ENCODE results near the gene ANK2. TPM values are rescaled to one million over a fixed set of nuclear protein-coding genes. Genes with fewer than 3 reads are reported as not detected.

Gene ANK2
- total RNA-seq, 4 donors from 2014 or later = 25.9 to 64.4 (median 55.4) TPM

- no peaks in the 10 kb centered on the region for H3K36me3 ChIP-seq
- intact Hi-C loops (cut with DNase I) = no loop called here
- TF ChIP-seq, protein P1, sequence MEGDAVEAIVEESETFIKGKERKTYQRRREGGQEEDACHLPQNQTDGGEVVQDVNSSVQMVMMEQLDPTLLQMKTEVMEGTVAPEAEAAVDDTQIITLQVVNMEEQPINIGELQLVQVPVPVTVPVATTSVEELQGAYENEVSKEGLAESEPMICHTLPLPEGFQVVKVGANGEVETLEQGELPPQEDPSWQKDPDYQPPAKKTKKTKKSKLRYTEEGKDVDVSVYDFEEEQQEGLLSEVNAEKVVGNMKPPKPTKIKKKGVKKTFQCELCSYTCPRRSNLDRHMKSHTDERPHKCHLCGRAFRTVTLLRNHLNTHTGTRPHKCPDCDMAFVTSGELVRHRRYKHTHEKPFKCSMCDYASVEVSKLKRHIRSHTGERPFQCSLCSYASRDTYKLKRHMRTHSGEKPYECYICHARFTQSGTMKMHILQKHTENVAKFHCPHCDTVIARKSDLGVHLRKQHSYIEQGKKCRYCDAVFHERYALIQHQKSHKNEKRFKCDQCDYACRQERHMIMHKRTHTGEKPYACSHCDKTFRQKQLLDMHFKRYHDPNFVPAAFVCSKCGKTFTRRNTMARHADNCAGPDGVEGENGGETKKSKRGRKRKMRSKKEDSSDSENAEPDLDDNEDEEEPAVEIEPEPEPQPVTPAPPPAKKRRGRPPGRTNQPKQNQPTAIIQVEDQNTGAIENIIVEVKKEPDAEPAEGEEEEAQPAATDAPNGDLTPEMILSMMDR (IDR thresholded peaks at IDR 0.05) = no peak
- TF ChIP-seq POLR2A (IDR thresholded peaks at IDR 0.05) = no peak
- 59 to 66% methylated on average over 5 of the region's 5 CpGs for WGBS, 2 donors
- no peaks in the 10 kb centered on the region for H3K27me3 ChIP-seq
- no peak for DNase-seq
- H3K4me1 ChIP-seq = no peaks in the 10 kb centered on the region
- no peak overlapping the region for H3K4me3 ChIP-seq (replicated peaks in 1 of 3)
- no peak overlapping the region for H3K27ac ChIP-seq
- no peaks in the 10 kb centered on the region for H3K9me3 ChIP-seq
These were observed 273.3 kb downstream of the ANK2 start for GRCh38 chr4:113322736-113323135.

- intact Hi-C loops (cut with DNase I) = no loop called here
- no peaks in the 10 kb centered on the region for H3K9me3 ChIP-seq
- no peak overlapping the region for H3K27ac ChIP-seq
- TF ChIP-seq POLR2A (IDR thresholded peaks at IDR 0.05) = no peak
- TF ChIP-seq, protein P1 (IDR thresholded peaks at IDR 0.05) = no peak
- WGBS, 2 donors = 92 to 93% methylated on average over 5 of the region's 5 CpGs
- H3K4me1 ChIP-seq = no peaks in the 10 kb centered on the region
- H3K4me3 ChIP-seq (replicated peaks in 1 of 3) = no peak overlapping the region
- no peak for DNase-seq
- no peaks in the 10 kb centered on the region for H3K27me3 ChIP-seq
- H3K36me3 ChIP-seq = no peaks in the 10 kb centered on the region
These were observed 276.6 kb downstream of the ANK2 start for GRCh38 chr4:113325876-113326615.

GRCh38 chr4:113327494-113327893, 278.0 kb downstream of the ANK2 start:
- no peak for DNase-seq
- H3K4me1 ChIP-seq = peaks cover 0 to 4% of the 10 kb centered on the region in 2 donors
- H3K27ac ChIP-seq = no peak overlapping the region
- H3K36me3 ChIP-seq = no peaks in the 10 kb centered on the region
- H3K27me3 ChIP-seq = no peaks in the 10 kb centered on the region
- no peak for TF ChIP-seq POLR2A (IDR thresholded peaks at IDR 0.05)
- TF ChIP-seq, protein P1 (IDR thresholded peaks at IDR 0.05) = no peak
- H3K9me3 ChIP-seq = no peaks in the 10 kb centered on the region
- intact Hi-C loops (cut with DNase I) = no loop called here
- no peak overlapping the region for H3K4me3 ChIP-seq (replicated peaks in 1 of 3)
- WGBS, 2 donors = 94 to 96% methylated on average over 4 of the region's 4 CpGs

GRCh38 chr4:113328514-113328913, 279.1 kb downstream of the ANK2 start:
- intact Hi-C loops (cut with DNase I) = no loop called here
- no peak overlapping the region for H3K4me3 ChIP-seq (replicated peaks in 1 of 3)
- H3K9me3 ChIP-seq = no peaks in the 10 kb centered on the region
- H3K36me3 ChIP-seq = no peaks in the 10 kb centered on the region
- H3K27ac ChIP-seq = no peak overlapping the region
- no peak for DNase-seq
- H3K27me3 ChIP-seq = no peaks in the 10 kb centered on the region
- TF ChIP-seq, protein P1 (IDR thresholded peaks at IDR 0.05) = peak in 4 of 6 experiments; percentile 14 to 35 (median 22)
- TF ChIP-seq POLR2A (IDR thresholded peaks at IDR 0.05) = no peak
- H3K4me1 ChIP-seq = peaks cover 0 to 4% of the 10 kb centered on the region in 2 donors
- 96 to 98% methylated on average over 3 of the region's 3 CpGs for WGBS, 2 donors

GRCh38 chr4:113330200-113330599, 280.7 kb downstream of the ANK2 start:
- 96% methylated on average over 12 of the region's 12 CpGs for WGBS, 2 donors
- H3K9me3 ChIP-seq = no peaks in the 10 kb centered on the region

More at GRCh38 chr4:113330200-113330599, 280.7 kb downstream of the ANK2 start:
- H3K4me1 ChIP-seq = peaks cover 0 to 4% of the 10 kb centered on the region in 2 donors
- no peak overlapping the region for H3K4me3 ChIP-seq (replicated peaks in 1 of 3)
- DNase-seq = no peak
- intact Hi-C loops (cut with DNase I) = no loop called here
- H3K36me3 ChIP-seq = no peaks in the 10 kb centered on the region
- no peaks in the 10 kb centered on the region for H3K27me3 ChIP-seq
- TF ChIP-seq, protein P1 (IDR thresholded peaks at IDR 0.05) = no peak
- no peak for TF ChIP-seq POLR2A (IDR thresholded peaks at IDR 0.05)
- H3K27ac ChIP-seq = no peak overlapping the region

Data from thyroid gland (tissue), 4 donors.